Progenitor cell of endocrine pancreas (in vitro differentiated cells): ENCODE measurements around the gene ATXN1. TPM values are rescaled to one million over a fixed set of nuclear protein-coding genes. Genes with fewer than 3 reads are reported as not detected.
A peak's percentile ranks its signal among the peaks of the same experiment; 100 is the strongest.

Source experiments
- DNase-seq: peaks from one replicate; pipeline ENCODE4 v3.0.0; 2021; ENCODE audit warnings: low spot score; ENCODE audit not compliant: unreplicated experiment
- H3K27ac Mint-ChIP-seq: 2 replicates; pipeline ENCODE4 v1.8.0; 2021; ENCODE audit warnings: mild to moderate bottlenecking, moderate library complexity, mixed read lengths
- H3K27me3 Mint-ChIP-seq: 2 replicates; pipeline ENCODE4 v1.8.0; 2021; ENCODE audit warnings: mixed read lengths
- H3K36me3 Mint-ChIP-seq: 2 replicates; pipeline ENCODE4 v1.8.0; 2022; ENCODE audit warnings: mixed read lengths; ENCODE audit not compliant: insufficient read depth
- H3K4me1 Mint-ChIP-seq: 2 replicates; pipeline ENCODE4 v1.8.0; 2021; ENCODE audit warnings: low read depth, mixed read lengths
- H3K4me3 Mint-ChIP-seq: 2 replicates; pipeline ENCODE4 v1.8.0; 2021; ENCODE audit warnings: low read depth, mild to moderate bottlenecking, moderate library complexity, mixed read lengths
- H3K9me3 Mint-ChIP-seq: 2 replicates; pipeline ENCODE4 v1.8.0; 2021; ENCODE audit warnings: low read depth, mixed read lengths
- CTCF ChIP-seq: fragments of 200-600 bp; sonication (generic); IDR thresholded peaks from one replicate; pipeline ENCODE4 v1.5.0; 2021; ENCODE audit warnings: antibody characterized with exemption, mild to moderate bottlenecking; ENCODE audit not compliant: unreplicated experiment
- total RNA-seq: library from RNA; stranded (reverse); gene quantifications from 2 replicates; pipeline ENCODE4 v1.2.1, GENCODE V29; 2021

Gene ATXN1
- total RNA-seq, 1 donor from 2014 or later, result 35.8 TPM

DNA sequence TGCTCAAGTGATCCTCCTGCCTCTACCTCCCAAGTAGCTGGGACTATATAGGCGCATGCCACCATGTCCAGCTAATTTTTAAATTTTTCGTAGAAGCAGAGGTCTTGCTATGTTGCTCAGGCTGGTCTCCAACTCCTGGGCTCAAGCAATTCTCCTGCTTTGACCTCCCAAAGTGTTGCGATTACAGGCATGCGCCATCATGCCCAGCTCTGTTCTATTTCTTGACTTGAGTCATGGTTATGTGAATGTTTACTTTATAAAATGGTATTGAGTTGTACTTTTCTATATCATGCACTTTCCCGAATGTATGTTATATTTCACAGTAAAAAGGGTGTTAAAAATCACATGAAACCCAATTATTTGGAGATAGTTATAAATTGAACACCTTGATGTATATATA is 17.3 kb upstream of the ATXN1 start:
- DNase-seq, result no peak
- TF ChIP-seq CTCF, result no peak
- Mint-ChIP-seq H3K27me3 (peaks cover 3% of the 10 kb centered on the region), H3K9me3 (no peaks in the 10 kb centered on the region), H3K36me3 (no peaks in the 10 kb centered on the region), H3K27ac (no peak overlapping the region), H3K4me3 (no peak overlapping the region), H3K4me1 (no peaks in the 10 kb centered on the region)

DNA sequence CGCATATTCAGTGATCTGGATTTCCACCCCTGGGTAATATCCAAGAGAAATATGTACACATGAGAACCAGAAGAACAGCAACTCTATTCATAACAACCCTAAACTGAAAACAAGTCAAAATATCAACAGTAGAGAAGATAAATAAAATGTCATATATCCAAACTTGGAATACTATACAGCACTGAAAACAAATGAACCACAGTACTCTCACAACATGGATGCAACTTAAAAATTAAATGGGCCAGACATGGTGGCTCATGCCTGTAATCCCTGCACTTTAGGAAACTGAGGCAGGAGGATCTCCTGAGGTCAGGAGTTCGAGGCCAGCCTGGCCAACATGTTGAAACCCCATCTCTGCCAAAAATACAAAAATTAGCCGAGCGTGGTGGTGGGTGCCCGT is 16.5 kb upstream of the ATXN1 start:
- H3K9me3 Mint-ChIP-seq, result no peaks in the 10 kb centered on the region
- TF ChIP-seq CTCF, result no peak

GRCh38 chr6:16776394-16777017 is 15.2 kb upstream of the ATXN1 start:
- no peaks in the 10 kb centered on the region for H3K9me3 Mint-ChIP-seq
- no peak overlapping the region for H3K4me3 Mint-ChIP-seq
- peak; percentile 36 for TF ChIP-seq CTCF
- H3K27ac Mint-ChIP-seq, result no peak overlapping the region
- no peaks in the 10 kb centered on the region for H3K4me1 Mint-ChIP-seq
- H3K27me3 Mint-ChIP-seq, result peaks cover 3% of the 10 kb centered on the region
- DNase-seq, result no peak
- no peaks in the 10 kb centered on the region for H3K36me3 Mint-ChIP-seq

More for the DNA sequence above, 16.5 kb upstream of the ATXN1 start:
- H3K27ac Mint-ChIP-seq, result no peak overlapping the region
- DNase-seq, result no peak
- H3K4me3 Mint-ChIP-seq, result no peak overlapping the region
- H3K27me3 Mint-ChIP-seq, result peaks cover 3% of the 10 kb centered on the region
- no peaks in the 10 kb centered on the region for H3K4me1 Mint-ChIP-seq
- H3K36me3 Mint-ChIP-seq, result no peaks in the 10 kb centered on the region

DNA sequence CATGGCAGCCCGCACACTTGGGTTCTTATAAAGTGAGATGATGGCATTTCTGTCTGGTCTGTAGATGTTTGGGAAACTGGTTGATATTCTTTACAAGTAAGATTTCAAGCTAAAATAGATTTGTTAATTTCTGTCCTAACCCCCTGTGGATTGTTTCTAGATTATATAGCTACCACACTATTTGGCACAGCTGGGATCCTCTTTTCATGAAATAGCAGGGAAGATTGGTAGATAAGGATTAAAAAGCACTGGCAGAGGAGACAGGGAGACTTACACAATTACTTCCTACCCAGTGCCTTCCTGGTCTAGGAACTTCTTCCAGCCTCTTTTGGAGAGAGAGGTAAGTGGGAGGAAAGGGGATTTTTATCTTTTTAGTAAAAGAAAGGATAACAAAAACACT is 13.2 kb upstream of the ATXN1 start:
- H3K36me3 Mint-ChIP-seq, result no peaks in the 10 kb centered on the region
- peaks cover 2% of the 10 kb centered on the region for H3K4me1 Mint-ChIP-seq
- H3K9me3 Mint-ChIP-seq, result no peaks in the 10 kb centered on the region
- no peak overlapping the region for H3K4me3 Mint-ChIP-seq
- TF ChIP-seq CTCF, result no peak
- no peak overlapping the region for H3K27ac Mint-ChIP-seq
- H3K27me3 Mint-ChIP-seq, result peaks cover 3% of the 10 kb centered on the region
- DNase-seq, result no peak

DNA sequence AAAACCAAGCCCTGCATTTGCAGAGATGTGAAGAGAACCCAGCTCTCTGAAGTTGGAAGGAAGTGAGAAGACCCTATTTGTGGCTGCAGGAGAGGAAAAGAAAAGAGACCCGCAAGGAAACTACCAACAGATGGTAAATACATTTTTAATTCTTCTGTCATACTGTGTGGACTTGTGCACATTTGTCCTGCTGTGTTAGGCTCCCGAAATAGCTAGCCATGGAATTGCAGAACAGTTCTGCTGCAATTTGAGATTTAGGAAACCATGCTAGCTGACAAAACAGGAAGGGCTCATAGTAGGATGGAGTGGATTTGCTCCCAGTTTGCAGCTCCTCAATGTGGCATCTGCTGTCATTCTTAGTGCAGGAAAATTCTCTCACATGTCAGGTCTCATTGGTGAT is 12.1 kb upstream of the ATXN1 start:
- DNase-seq, result no peak
- no peak overlapping the region for H3K4me3 Mint-ChIP-seq
- peaks cover 6% of the 10 kb centered on the region for H3K4me1 Mint-ChIP-seq
- peaks cover 3% of the 10 kb centered on the region for H3K27me3 Mint-ChIP-seq
- TF ChIP-seq CTCF, result no peak
- no peak overlapping the region for H3K27ac Mint-ChIP-seq
- H3K9me3 Mint-ChIP-seq, result no peaks in the 10 kb centered on the region
- no peaks in the 10 kb centered on the region for H3K36me3 Mint-ChIP-seq
